Colonic mucosa (tissue), 4 donors: ENCODE results near the gene TES. TPM values are rescaled to one million over a fixed set of nuclear protein-coding genes. Genes with fewer than 3 reads are reported as not detected.

Source experiments
- DNase-seq: peaks from one replicate; pipeline ENCODE4 v3.0.0-alpha.2; 2020
- H3K27ac ChIP-seq: fragments of 200-600 bp; one replicate; pipeline ENCODE4 v1.8.0; 2021
- H3K27me3 ChIP-seq: fragments of 200-600 bp; one replicate; pipeline ENCODE4 v1.8.0; 2021
- H3K36me3 ChIP-seq: fragments of 200-600 bp; one replicate; pipeline ENCODE4 v1.8.0; 2021
- H3K4me1 ChIP-seq: fragments of 200-600 bp; one replicate; pipeline ENCODE4 v1.8.0; 2021; ENCODE audit warnings: mild to moderate bottlenecking
- H3K4me3 ChIP-seq: fragments of 200-600 bp; one replicate; pipeline ENCODE4 v1.8.0; 2021
- H3K9ac ChIP-seq, 2 donors: one replicate each; pipeline ENCODE4 v1.7.0; 2013; ENCODE audit warnings: control low read depth in 2 of 2, low read depth in 2 of 2, low read length in 2 of 2
- H3K9me3 ChIP-seq: fragments of 200-600 bp; one replicate; pipeline ENCODE4 v1.8.0; 2021
- intact Hi-C: fragments of 100-400 bp; cut with DNase I; formaldehyde crosslinking; loops from one replicate; pipeline ENCODE4 v1.14.1; 2022
- total RNA-seq, 2 donors: library from RNA; stranded (reverse); fragmentation: NEBNext Ultra II Directional in 1 of 2; extraction: Animal tissue kit (Norgen Biotek cat#: 25700) in 1 of 2; gene quantifications; one replicate each; pipeline ENCODE4 v1.2.1, GENCODE V29; 2021
- TF ChIP-seq, protein P1 (sequence below): fragments of 200-600 bp; IDR thresholded peaks from one replicate; pipeline ENCODE4 v1.8.0; 2022; ENCODE audit warnings: antibody characterized with exemption, mild to moderate bottlenecking
- donor health status: healthy.
- donor health status: DM: no; HTN: no; CAD: no.
- donor health status: DM: no; HTN: no; CAD: no.

TES gene
- total RNA-seq, 2 donors from 2014 or later: 75.1 to 142 TPM

DNA sequence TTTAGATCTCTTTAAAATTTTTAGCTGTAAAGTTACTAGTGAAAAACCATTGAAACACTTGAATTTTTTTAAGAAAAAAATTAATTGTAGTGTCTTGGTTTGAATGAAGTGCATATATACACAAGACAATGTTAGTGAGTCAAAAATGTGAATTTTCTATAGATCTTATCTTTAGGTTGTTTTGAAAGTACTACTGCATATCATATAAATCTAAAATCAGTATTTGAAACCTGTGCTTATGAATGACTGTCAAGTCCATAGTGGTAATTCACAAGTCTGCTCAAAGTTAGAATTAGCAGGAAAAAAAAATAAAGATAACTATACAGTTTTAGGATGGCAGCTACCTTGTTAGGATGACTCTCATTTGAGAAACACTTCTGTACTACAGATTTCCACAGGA, 25.0 kb downstream of the TES start:
- H3K27ac ChIP-seq: no peak overlapping the region
- TF ChIP-seq, protein P1, sequence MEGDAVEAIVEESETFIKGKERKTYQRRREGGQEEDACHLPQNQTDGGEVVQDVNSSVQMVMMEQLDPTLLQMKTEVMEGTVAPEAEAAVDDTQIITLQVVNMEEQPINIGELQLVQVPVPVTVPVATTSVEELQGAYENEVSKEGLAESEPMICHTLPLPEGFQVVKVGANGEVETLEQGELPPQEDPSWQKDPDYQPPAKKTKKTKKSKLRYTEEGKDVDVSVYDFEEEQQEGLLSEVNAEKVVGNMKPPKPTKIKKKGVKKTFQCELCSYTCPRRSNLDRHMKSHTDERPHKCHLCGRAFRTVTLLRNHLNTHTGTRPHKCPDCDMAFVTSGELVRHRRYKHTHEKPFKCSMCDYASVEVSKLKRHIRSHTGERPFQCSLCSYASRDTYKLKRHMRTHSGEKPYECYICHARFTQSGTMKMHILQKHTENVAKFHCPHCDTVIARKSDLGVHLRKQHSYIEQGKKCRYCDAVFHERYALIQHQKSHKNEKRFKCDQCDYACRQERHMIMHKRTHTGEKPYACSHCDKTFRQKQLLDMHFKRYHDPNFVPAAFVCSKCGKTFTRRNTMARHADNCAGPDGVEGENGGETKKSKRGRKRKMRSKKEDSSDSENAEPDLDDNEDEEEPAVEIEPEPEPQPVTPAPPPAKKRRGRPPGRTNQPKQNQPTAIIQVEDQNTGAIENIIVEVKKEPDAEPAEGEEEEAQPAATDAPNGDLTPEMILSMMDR: no peak
- H3K9ac ChIP-seq: no peak overlapping the region
- DNase-seq: no peak
- intact Hi-C loops: no loop called here
- H3K9me3 ChIP-seq: no peaks in the 10 kb centered on the region
- peaks cover 13% of the 10 kb centered on the region for H3K4me1 ChIP-seq
- no peaks in the 10 kb centered on the region for H3K27me3 ChIP-seq
- no peak overlapping the region for H3K4me3 ChIP-seq
- no peaks in the 10 kb centered on the region for H3K36me3 ChIP-seq

DNA sequence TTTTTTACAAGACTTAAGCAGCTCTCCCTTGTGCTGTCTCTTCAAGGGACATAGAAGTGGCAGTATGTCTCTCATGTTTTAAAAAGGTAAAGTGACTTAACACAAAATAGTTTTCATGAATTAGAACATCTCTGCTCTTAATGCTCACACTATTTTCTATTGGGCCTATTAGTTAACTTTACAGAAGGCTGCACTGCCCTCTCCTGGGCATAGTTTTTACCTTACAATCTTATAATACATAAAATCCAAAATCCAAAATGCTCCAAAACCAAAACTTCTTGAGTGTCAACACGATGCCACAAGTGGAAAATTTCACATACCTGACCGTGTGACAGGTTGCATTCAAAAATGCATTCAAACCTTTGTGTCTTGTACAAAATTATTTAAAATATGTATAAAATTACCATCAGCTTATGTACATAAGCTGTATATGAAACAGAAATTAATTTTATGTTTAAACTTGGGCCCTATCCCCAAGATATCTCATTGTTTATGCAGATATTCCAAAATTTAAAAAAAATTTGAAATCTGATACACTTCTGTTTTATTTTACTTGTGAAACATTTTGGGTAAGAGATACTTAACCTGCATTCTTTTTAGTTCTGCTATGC, 25.8 kb downstream of the TES start:
- no peak overlapping the region for H3K4me3 ChIP-seq
- H3K9ac ChIP-seq: no peak overlapping the region
- TF ChIP-seq, protein P1: peak; percentile 45
- DNase-seq: peak; percentile 46
- H3K36me3 ChIP-seq: no peaks in the 10 kb centered on the region
- no peak overlapping the region for H3K27ac ChIP-seq
- H3K27me3 ChIP-seq: no peaks in the 10 kb centered on the region
- intact Hi-C loops: loop anchor here (2.0 kb wide), 1 partner anchor 57 kb away; no protein-coding TSS in a partner anchor
- H3K9me3 ChIP-seq: no peaks in the 10 kb centered on the region
- H3K4me1 ChIP-seq: peaks cover 8% of the 10 kb centered on the region

DNA sequence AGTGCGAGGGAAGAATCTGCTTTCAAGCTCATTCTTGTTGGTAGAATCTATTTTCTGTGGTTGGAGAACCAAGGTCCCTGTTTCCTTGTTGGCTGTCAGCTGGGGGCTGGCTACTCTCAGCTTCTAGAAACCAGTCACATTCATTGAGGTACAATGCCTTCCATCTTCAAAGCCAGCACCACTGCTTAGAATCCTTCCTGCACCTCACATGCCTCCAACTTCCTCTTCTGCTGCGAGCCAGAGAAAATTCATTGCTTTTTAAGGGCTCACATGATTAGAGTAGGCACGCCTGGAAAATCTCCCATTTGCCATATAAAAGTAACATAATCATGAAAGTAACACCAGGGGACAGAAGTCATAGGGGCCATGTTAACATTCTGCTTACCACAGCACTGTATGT, 28.7 kb downstream of the TES start:
- Histone ChIP-seq H3K9me3 (no peaks in the 10 kb centered on the region), H3K27ac (no peak overlapping the region), H3K9ac (no peak overlapping the region), H3K36me3 (no peaks in the 10 kb centered on the region), H3K4me1 (no peaks in the 10 kb centered on the region), H3K27me3 (no peaks in the 10 kb centered on the region), H3K4me3 (no peak overlapping the region)
- DNase-seq: no peak
- TF ChIP-seq, protein P1: no peak
- intact Hi-C loops: no loop called here

DNA sequence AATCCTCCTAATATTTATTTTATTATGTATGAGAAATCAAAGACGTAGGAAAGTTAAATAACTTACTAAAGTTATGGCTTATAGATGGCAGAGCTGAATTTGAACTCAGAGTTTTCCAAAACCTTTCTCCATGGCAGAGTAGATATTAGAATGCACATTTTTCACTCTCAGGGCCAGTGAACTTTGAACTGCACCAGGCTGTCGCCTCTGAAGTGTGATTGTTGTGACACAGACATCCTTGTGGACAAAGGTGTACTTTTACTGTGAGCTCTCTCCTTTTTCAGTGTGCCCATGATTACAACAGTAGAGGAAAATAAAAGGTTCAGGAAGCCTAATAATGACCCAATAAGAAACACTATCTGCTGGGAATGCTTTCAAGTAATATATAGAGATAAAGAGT, 29.1 kb downstream of the TES start:
- Histone ChIP-seq H3K4me3 (no peak overlapping the region), H3K27me3 (no peaks in the 10 kb centered on the region), H3K27ac (no peak overlapping the region), H3K9me3 (no peaks in the 10 kb centered on the region), H3K4me1 (no peaks in the 10 kb centered on the region), H3K9ac (no peak overlapping the region), H3K36me3 (no peaks in the 10 kb centered on the region)
- DNase-seq: no peak
- intact Hi-C loops: no loop called here
- TF ChIP-seq, protein P1: no peak

DNA sequence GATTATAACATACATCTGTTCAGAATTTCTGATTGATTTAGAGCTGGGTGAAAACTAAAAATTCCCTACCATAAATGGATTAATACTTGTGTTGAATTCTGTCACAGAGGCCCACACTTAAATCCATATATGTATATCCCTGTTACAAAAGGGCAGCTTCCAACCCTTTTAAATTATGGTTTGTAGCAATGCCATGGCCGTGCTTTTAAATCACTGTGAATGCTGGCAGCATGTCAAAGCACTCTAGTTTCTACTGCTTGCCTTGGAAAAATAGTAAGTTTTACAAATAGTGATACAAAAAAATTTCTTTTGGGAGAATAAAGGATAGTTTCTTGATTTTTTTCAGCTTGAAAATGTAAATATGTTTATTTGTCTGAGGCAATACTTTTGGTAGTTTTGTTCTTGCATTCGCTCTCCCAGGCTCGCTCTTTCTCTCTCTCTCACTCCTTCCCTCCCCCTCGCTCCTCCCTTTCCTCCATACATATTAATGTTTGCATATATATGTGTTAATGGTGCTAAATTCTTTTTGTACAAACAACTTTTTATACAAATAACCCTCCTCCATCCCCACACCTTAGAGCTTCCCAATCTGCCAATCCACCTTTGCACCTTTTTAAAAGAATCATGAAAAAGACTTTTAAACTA, 29.8 kb downstream of the TES start:
- no peaks in the 10 kb centered on the region for H3K4me1 ChIP-seq
- no peak for DNase-seq
- TF ChIP-seq, protein P1: no peak
- H3K9ac ChIP-seq: no peak overlapping the region
- H3K27me3 ChIP-seq: no peaks in the 10 kb centered on the region
- H3K36me3 ChIP-seq: no peaks in the 10 kb centered on the region
- no peaks in the 10 kb centered on the region for H3K9me3 ChIP-seq
- intact Hi-C loops: no loop called here
- H3K4me3 ChIP-seq: no peak overlapping the region
- H3K27ac ChIP-seq: no peak overlapping the region
